Gastroesophageal sphincter (tissue), 4 donors: ENCODE data around the gene GABBR2. TPM values are rescaled to one million over a fixed set of nuclear protein-coding genes. Genes with fewer than 3 reads are reported as not detected.

Source experiments
- ATAC-seq: fragments of 150-250 bp; one replicate; pipeline ENCODE4 v1.9.1; 2016; ENCODE audit warnings: mild to moderate bottlenecking, moderate library complexity
- H3K27ac ChIP-seq, 4 donors: fragments of 200-600 bp; sonication (generic) in 3 of 4; 1 replicate in 3 of 4; 2 replicates in 1 of 4; pipeline ENCODE4 v1.5.1; 2016 to 2019
- H3K27me3 ChIP-seq: fragments of 200-600 bp; sonication (generic); one replicate; pipeline ENCODE4 v1.5.1; 2019
- H3K36me3 ChIP-seq, 2 donors: fragments of 200-600 bp; sonication (generic); one replicate each; pipeline ENCODE4 v1.5.1; 2019; ENCODE audit warnings: control low read depth in 1 of 2
- H3K4me1 ChIP-seq, 3 donors: fragments of 200-600 bp; sonication (generic); 1 replicate in 2 of 3; 2 replicates in 1 of 3; pipeline ENCODE4 v1.5.1; 2016 to 2019; ENCODE audit warnings: control low read depth in 2 of 3
- H3K4me3 ChIP-seq, 2 donors: fragments of 200-600 bp; sonication (generic); one replicate each; pipeline ENCODE4 v1.5.1; 2019; ENCODE audit warnings: mild to moderate bottlenecking in 1 of 2, moderate library complexity in 1 of 2
- H3K9me3 ChIP-seq, 3 donors: fragments of 200-600 bp; sonication (generic); one replicate each; pipeline ENCODE4 v1.5.1; 2017 to 2019; ENCODE audit warnings: control low read depth in 2 of 3
- CTCF ChIP-seq, 4 experiments: fragments of 200-600 bp in 2 of 4; fragments of 450-650 bp in 2 of 4; sonication (generic) in 1 of 4; IDR thresholded peaks; one replicate each; pipeline ENCODE4 v1.5.1; 2017 to 2019; ENCODE audit warnings: antibody characterized with exemption in 4 of 4, mild to moderate bottlenecking in 2 of 4, moderate library complexity in 2 of 4
- EP300 ChIP-seq: sonication (generic); formaldehyde crosslinking; IDR thresholded peaks from one replicate; pipeline ENCODE4 v1.6.1; 2017; ENCODE audit warnings: antibody characterized with exemption, mild to moderate bottlenecking
- POLR2A ChIP-seq, 2 donors: fragments of 450-650 bp; IDR thresholded peaks; one replicate each; pipeline ENCODE4 v1.6.1; 2017; ENCODE audit warnings: antibody characterized with exemption in 2 of 2, mild to moderate bottlenecking in 2 of 2, moderate library complexity in 1 of 2
- POLR2AphosphoS5 ChIP-seq: sonication (generic); formaldehyde crosslinking; IDR thresholded peaks from one replicate; pipeline ENCODE4 v1.6.1; 2017; ENCODE audit warnings: antibody characterized with exemption
- WGBS, 2 donors: methylation state at CpG; one replicate each; pipeline ENCODE4 v1.1.5; 2018; ENCODE audit warnings: low coverage in 1 of 2; 5-methylcytosine and 5-hydroxymethylcytosine counted together
- total RNA-seq, 4 donors: library from RNA; depleted of rRNA; stranded (reverse); fragments of >200 nt; gene quantifications; one replicate each; pipeline ENCODE4 v1.1.0, GENCODE V29; 2016

The GABBR2 gene
- total RNA-seq, 4 donors from 2014 or later = 0.04 to 0.25 TPM; not detected in 2

GRCh38 chr9:98370300-98370975 is 338.3 kb downstream of the GABBR2 start:
- 88 to 94% methylated on average over 6 to 7 of the region's 9 CpGs for WGBS, 2 donors
- Histone ChIP-seq H3K36me3 (no peaks in the 10 kb centered on the region), H3K4me3 (no peak overlapping the region), H3K27me3 (peaks cover 12% of the 10 kb centered on the region), H3K27ac (no peak overlapping the region), H3K9me3 (peaks cover 0 to 11% (median 0%) of the 10 kb centered on the region in 3 donors), H3K4me1 (no peaks in the 10 kb centered on the region)
- ATAC-seq = no peak
- TF ChIP-seq EP300 = no peak
- no peak for TF ChIP-seq POLR2A (IDR thresholded peaks at IDR 0.05)
- TF ChIP-seq CTCF (IDR thresholded peaks at IDR 0.05) = no peak
- no peak for TF ChIP-seq POLR2AphosphoS5

DNA sequence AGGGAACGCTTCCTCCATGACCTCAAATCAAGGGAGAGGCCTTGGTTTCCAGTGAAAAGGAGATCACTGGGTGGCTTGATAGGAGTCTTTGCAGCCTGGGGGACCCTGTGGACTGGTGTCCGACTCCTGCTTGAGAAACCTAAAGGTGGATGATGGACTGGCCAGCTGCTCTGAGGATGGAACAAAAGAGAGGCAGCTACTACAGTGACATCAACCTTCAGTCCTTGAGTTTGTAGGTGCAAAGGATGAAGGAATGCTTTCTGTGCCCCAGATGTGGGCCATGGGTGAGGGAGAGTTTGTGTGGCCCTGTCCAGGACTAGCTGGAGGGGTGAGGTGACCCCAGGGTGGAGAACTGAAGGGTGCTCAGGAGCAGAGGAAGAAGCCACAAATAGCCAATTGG is 338.8 kb downstream of the GABBR2 start:
- WGBS, 2 donors = 93 to 100% methylated on average over 1 to 2 of the region's 2 CpGs
- peaks cover 12% of the 10 kb centered on the region for H3K27me3 ChIP-seq
- no peaks in the 10 kb centered on the region for H3K4me1 ChIP-seq
- no peak overlapping the region for H3K4me3 ChIP-seq
- TF ChIP-seq CTCF (IDR thresholded peaks at IDR 0.05) (no peak), POLR2AphosphoS5 (no peak), POLR2A (IDR thresholded peaks at IDR 0.05) (no peak), EP300 (no peak)
- no peak for ATAC-seq
- peaks cover 0 to 17% (median 0%) of the 10 kb centered on the region in 3 donors for H3K9me3 ChIP-seq
- H3K27ac ChIP-seq = no peak overlapping the region
- no peaks in the 10 kb centered on the region for H3K36me3 ChIP-seq

DNA sequence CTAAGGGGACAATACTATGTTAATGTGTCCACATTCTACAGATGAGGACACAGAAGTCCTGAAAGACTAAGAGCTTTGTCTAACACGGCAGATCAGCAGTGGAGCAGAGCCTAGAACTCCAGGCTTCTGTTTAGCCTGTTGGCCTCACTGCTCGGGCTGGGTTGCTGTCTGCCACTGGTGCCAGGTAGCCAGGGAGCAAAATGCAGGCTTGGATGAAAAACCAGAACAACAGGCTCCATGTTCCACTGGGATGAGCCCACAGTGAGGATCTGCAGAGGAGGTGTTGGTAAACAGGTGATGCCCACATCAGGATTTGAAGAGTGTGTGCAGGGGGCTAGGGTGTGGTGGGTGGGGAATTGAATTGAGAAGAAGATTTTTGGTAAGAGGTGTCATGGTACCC is 339.3 kb downstream of the GABBR2 start:
- Histone ChIP-seq H3K27ac (no peak overlapping the region), H3K36me3 (no peaks in the 10 kb centered on the region), H3K9me3 (peaks cover 0 to 19% (median 0%) of the 10 kb centered on the region in 3 donors), H3K4me1 (no peaks in the 10 kb centered on the region), H3K4me3 (no peak overlapping the region), H3K27me3 (peaks cover 12% of the 10 kb centered on the region)
- ATAC-seq = no peak
- no peak for TF ChIP-seq POLR2A (IDR thresholded peaks at IDR 0.05)
- WGBS, 2 donors = 80 to 100% methylated on average over 1 to 2 of the region's 2 CpGs

GRCh38 chr9:98369066-98369425 is 339.7 kb downstream of the GABBR2 start:
- Histone ChIP-seq H3K36me3 (no peaks in the 10 kb centered on the region), H3K4me1 (no peaks in the 10 kb centered on the region), H3K27ac (no peak overlapping the region), H3K4me3 (no peak overlapping the region), H3K27me3 (peaks cover 12% of the 10 kb centered on the region), H3K9me3 (peaks cover 0 to 19% (median 0%) of the 10 kb centered on the region in 3 donors)
- TF ChIP-seq EP300 (no peak), POLR2AphosphoS5 (no peak), CTCF (IDR thresholded peaks at IDR 0.05) (no peak)
- 90 to 91% methylated on average over 4 to 5 of the region's 6 CpGs for WGBS, 2 donors
- no peak for ATAC-seq

- TF ChIP-seq CTCF (IDR thresholded peaks at IDR 0.05) (no peak), POLR2A (IDR thresholded peaks at IDR 0.05) (no peak), POLR2AphosphoS5 (no peak), EP300 (no peak)
- Histone ChIP-seq H3K4me3 (no peak overlapping the region), H3K27me3 (peaks cover 12% of the 10 kb centered on the region), H3K27ac (no peak overlapping the region), H3K9me3 (peaks cover 0 to 19% (median 0%) of the 10 kb centered on the region in 3 donors), H3K4me1 (no peaks in the 10 kb centered on the region), H3K36me3 (no peaks in the 10 kb centered on the region)
- ATAC-seq = no peak
- 56 to 71% methylated on average over 3 to 5 of the region's 9 CpGs for WGBS, 2 donors
Measured at GRCh38 chr9:98368366-98369065, 340.2 kb downstream of the GABBR2 start.
